GM18526 (cell line): ENCODE data around the gene TBC1D10B.

Experiments used
- POLR2A ChIP-seq: IDR thresholded peaks from 3 replicates; pipeline ENCODE4 v1.6.1; 2011; ENCODE audit not compliant: insufficient read length; ENCODE audit errors: extremely low read depth

The TBC1D10B gene

DNA sequence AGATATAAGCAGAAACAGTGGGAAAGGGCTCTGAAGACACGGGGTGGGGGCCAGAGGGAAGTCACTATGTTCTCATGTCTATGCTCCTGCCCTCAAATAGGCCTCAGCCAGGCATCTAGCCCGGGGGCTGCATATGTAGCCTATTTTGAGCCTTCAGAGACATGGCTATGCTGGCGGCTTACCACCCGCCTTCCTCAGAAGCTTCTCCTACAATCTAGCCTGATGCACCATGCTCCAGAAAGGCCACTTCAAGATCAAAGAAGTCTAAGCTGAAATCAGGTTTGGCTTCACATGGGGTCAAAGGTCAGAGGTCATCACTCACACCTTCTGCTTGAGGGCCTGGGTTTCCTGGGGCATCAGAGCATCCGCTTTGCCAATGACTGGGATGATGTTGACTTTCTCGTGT, 10.5 kb upstream of the TBC1D10B start:
- TF ChIP-seq POLR2A = no peak

DNA sequence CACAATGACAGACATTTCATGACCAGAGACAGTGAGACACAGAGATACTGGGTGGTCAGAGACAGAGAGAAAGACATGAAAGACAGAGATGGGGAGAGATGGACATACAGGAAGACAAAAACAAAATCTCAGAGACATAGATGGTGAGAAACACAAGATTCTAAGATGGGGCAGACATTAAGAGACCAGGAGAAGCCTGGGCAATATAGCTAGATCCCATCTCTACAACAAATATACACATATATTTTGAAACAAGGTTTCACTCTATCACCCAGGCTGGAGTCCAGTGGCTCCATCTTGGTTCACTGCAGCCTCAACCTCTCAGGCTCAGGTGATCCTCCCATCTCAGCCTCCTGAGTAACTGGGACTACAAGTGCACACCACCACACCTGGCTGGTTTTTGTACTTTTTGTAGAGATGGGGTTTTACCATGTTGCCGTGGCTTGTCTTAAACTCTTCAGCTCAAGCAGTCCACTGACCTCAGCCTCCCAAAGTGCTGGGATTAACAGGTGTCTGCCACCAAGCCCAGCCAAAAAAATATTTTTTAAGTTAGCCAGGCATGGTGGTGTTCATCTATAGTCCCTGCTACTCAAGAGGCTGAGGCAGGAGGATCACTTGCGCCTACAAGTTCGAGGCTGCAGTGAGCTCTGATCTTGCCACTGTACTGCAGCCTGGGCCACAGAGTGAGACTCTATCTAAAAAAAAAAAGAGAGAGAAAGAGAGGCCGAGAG, 9.9 kb upstream of the TBC1D10B start:
- no peak for TF ChIP-seq POLR2A

DNA sequence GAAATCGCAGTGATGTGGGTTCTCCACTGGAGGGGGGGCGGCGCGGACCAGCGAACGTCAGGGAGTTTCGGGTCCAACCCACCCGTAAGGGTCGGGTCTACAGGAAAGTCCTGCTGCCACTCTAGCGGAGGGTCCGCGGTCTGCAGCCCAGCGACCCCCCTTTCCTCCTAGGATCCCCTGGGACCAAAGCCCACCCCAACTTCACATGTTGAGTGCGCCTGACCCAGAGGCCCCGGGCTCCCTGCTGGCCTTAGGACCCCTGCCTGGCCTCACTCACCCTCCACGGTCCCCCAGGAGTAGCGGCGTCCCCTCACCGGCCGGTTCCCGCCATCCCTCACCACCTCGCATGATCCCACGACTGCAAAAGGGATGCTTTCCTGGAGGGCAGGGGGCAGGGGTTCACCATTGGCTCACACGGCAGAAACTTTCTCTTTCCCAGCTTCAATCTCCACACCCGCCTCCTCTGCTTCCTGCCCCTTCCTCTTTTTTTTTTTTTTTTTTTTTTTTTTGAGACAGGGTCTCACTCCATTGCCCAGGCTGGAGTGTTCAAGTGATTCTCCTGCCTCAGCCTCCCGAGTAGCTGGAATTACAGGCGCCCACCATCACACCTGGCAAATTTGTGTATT, 9.0 kb upstream of the TBC1D10B start:
- TF ChIP-seq POLR2A = no peak

DNA sequence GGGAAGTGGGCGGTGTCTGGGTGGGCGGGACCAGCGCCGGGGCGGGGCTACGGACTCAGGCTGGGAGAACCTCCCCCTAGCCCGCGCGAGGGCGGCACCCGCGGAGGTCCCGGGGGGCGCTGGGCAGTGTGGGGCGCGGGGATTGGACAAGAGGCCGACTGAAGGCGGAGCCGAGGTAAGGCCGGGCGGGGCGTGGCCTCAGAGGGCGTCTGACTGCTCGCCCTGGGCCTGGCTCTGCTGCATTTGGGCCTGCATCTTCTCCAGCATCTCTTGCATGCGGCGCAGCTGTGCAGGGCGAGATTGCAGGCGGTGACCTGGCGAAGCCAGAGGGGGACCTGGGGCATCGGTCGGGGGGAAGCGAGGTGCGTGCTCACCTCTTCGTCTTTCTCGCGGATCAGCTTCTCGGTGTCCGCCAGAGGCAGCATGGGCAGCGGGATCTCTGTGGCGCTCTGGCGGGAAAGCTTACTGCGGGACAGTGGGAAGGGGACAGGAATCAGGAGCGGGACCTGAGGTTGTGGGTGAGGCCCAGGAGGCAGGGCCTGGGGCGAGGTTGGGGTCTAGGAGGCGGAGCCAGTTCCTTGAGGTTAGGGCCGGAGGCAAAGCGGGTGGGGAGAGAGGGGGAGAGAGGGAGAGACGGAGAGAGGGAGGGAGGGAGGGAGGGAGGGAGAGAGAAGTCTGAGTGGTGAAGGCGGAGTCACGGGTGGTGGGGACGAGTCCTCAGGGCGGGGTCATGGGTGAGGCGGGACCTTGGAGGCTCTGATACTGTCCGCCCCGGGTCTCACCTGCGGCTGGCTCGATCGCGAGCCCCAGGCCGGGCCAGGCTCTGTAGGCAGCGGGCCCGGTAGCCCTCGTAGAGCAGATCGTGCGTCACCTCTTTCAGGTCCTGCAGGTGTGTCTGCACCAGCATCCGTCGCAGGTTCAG, 8.2 kb upstream of the TBC1D10B start:
- peak; percentile 77 for TF ChIP-seq POLR2A

DNA sequence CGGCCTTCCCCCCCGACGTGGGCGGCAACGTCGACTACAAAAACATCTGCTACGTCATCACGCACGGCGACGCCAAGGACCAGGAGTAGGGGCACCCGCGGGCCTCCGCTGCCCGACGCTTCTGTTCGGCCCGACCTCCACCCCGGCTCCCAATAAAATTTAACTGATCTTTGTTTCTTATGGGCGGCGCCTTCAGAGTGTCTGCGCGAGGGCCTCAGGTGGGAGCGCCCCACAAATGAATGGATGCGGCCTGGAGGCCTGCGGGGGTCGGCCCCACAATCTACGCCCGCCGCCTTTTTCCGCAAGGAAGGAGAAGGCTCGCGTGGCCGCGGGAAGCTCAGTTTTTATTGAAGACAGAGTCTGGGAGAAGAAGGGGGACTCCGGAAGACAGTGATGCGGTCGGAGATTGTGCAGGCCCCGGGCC, 7.5 kb upstream of the TBC1D10B start:
- TF ChIP-seq POLR2A = no peak

DNA sequence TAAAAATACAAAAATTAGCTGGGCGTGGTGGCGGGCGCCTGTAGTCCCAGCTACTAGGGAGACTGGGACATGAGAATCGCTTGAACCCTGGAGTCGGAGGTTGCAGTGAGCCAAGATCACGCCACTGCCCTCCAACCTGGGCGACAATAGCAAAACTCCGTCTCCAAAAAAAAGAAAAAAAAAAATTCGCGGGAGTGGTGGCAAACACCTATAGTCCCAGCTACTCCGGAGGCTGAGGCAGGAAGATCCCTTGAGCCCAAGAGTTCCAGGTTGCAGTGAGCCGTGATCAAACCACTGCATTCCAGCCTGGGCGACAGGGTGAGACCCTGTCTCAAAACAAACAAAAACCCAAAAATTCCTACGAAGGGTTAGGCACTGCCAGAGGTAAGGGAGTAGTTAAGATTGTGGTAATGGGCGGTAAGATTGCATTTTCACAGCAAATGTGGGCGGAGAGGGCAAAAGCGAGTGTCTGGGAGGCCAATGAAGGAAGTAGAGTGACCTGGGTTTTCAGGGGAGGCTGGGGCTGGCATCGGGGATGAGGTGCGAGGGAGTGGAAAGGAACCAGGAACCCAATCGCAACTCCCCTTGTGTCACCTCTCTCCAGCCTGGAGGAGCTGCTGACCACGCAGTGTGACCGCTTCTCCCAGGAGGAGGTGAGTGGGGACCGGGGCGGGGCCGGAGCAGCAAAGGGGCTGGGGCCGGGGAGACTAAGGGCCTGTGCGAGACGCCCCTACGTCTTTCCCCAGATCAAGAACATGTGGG, 6.9 kb upstream of the TBC1D10B start:
- TF ChIP-seq POLR2A = no peak

DNA sequence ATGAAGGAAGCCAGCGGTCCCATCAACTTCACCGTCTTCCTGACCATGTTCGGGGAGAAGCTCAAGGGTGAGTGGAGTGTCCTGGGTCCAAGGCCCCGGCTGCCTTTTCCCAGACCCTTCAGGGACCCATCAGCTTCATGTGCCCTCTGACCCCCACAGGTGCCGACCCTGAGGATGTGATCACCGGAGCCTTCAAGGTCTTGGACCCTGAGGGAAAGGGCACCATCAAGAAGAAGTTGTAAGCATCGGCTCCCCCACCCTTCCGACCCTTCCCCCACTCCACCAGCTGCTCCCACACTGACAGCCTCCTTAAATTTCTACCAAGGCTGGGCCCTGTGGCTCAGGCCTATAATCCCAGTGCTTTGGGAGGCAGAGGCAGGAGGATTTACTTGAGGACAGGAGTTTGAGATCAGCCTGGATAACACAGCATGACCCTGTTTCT, 6.2 kb upstream of the TBC1D10B start:
- no peak for TF ChIP-seq POLR2A

DNA sequence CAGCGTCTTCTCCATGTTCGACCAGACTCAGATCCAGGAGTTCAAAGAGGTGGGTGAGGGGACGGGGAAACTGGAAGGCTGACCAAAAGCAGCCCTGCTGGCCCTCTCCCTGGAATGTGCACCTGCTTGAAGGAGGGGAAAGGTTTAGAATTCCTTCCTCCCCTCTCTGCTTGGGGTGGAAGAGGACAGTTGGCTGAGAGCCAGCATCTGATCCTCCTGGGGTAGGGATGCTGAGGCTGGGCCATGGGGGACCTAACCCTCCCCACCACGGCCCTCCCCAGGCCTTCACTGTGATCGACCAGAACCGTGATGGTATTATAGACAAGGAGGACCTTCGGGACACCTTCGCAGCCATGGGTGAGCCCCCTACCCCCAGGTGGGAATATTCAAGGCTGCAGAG, 5.6 kb upstream of the TBC1D10B start:
- no peak for TF ChIP-seq POLR2A

DNA sequence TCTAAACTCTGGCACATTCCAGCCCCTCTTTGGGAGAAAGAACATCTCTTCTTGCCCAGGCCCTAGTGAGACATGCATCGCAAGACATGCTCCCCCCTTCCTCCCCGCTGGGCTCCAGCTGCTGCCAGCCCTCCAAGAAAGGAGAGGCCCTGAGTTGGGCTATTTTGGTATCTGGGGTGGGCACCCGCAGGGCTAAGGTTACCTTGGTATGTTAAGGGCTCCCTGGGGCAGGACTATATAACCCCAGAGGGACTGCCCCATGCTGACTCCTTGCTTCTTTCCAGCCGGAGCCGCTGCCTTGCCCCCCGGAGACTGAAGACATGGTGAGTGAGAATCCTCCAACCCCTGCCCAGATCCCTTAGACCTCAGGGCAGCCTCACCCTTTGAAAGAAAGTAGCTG, 4.2 kb upstream of the TBC1D10B start, which contains the start of gene MYL11:
MYL11 (plus strand) TSS at position 265 of the 400 bp plus-strand sequence; CDS start at position 321, 56 bp downstream.
- no peak for TF ChIP-seq POLR2A

DNA sequence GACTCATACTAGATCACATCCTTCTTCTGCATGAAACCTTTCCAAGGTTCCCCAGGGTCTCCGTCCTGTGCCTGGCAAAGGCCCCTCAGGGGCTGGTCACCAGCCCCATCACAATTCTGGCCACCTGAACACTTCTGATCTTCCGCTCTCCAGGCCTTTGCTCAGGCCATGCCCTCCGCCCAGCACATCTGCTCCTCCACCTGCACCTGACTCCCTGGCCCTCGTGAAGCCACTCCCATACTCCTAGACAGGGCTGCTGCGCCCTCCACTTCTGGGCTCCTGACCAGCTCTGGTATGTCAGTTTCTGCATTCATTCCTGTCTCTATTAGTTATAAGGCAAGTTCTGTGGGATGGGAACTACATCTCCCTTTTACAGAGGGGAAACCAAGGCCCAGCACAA, 2.4 kb upstream of the TBC1D10B start:
- no peak for TF ChIP-seq POLR2A

DNA sequence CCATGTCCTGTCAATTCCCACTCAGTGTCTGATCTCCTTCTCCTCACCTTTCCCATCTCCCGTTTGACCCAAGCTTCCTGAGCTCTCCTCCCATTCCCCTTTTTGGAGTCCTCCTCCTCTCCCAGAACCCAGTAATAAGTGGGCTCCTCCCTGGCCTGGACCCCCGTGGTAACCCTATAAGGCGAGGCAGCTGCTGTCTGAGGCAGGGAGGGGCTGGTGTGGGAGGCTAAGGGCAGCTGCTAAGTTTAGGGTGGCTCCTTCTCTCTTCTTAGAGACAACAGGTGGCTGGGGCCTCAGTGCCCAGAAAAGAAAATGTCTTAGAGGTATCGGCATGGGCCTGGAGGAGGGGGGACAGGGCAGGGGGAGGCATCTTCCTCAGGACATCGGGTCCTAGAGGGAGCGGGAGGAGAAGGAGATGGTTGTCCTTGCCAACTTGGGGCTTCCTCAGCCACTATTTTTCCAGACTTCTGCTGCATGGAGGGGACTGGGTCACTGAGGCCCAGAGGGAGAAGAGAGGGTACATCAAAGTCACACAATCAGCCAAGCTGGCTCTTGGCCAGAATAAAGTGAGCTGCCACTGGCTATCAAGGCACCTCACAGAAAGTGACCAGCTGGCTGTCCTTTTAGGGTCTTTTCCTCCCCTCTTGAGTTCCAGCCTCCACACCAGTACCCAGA, 1.9 kb upstream of the TBC1D10B start:
- TF ChIP-seq POLR2A = no peak

DNA sequence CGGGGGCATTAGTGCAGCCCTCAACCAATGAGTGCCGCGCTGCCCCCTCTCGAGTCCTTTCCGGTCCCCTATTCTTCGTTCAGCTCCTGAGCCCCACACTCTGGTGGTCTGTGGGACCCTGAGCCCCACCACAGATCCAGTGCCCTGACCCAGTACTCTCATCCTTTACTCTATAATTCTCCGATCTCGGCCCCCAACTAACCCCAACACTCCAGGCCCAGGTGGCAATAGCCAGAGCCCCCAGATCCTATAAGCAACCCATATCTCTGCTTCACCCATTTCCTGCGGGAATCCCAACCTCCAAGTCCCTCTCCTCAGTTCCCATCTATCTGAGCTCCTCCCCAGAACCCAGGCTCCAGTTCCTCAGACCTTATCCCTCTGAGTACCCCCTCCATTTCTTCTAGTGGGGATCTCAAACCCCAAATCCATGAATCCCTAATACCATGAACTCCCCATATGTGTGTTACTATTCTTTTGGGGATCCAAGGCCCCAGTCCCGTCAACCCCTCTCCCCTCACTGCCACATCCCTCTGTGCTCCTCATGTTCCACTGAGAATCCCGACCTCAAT, 1.0 kb upstream of the TBC1D10B start:
- peak; percentile 76 for TF ChIP-seq POLR2A

DNA sequence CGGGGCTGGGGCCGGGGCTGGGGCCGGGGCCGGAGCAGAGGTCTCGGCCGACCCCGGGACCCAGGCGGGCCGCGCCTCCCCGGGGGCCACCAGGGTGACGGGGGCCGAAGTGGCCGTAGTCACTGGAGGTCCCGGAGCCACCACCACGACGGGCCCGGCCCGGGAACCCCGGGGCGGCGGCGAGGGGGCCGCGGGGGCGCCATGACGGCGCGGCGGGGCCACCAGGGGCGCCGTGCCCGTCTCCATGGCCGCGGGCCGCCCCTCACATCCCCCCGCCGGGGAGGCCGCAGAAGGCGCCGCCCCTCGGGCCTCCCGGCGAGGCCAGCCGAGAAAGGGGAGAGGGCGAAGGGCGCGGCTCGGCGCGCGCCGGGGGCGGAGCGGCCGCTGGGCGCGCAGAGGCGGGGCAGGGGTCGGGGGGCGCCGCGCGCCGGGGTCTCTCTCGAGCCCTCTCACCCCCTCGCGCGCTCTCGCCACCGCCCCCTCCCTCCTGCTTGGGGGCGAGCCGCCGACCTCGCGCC, 297 bp downstream of the TBC1D10B start:
- peak; percentile 68 for TF ChIP-seq POLR2A
